Measurements from ENCODE around the gene DENR. TPM values are rescaled to one million over a fixed set of nuclear protein-coding genes. Genes with fewer than 3 reads are reported as not detected.

The DENR gene
- total RNA-seq, 1 donor = 60.6 TPM

- DNase-seq (ENCODE audit: low read depth) = no peak
- H3K4me3 ChIP-seq (ENCODE audit: low read depth, low read length) = peak overlapping the region; percentile 98
- no peak for TF ChIP-seq CTCF (IDR thresholded peaks at IDR 0.05; ENCODE audit: insufficient read depth, low read length)
Observed at GRCh38 chr12:122753319-122753650, 661 bp downstream of the DENR start.

DNA sequence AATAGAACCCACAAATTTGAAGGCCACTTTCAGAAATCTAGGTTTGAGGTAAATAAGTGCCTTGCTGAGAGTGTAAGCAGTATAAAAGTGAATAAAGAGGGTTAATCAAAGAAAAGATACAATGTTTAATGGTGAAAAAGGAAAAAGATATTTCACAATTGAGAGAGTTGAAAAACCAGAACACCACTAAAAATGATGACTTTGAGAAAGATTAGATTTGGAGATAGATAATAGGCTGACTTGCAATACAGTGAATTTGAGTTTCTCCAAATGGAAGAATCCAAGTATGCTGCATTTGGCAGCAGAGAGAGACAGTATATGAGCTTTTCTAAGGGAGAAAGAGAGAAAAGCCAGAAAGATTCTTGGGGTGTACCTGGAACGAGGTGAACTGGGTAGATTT is 2.2 kb downstream of the DENR start:
- no peak overlapping the region for H3K4me3 ChIP-seq (ENCODE audit: low read depth, low read length)
- no peak for DNase-seq (ENCODE audit: low read depth)
- no peak for TF ChIP-seq CTCF (IDR thresholded peaks at IDR 0.05; ENCODE audit: insufficient read depth, low read length)

GRCh38 chr12:122757568-122757967 is 4.9 kb downstream of the DENR start:
- DNase-seq (ENCODE audit: low read depth) = no peak
- TF ChIP-seq CTCF (IDR thresholded peaks at IDR 0.05; ENCODE audit: insufficient read depth, low read length) = no peak
- H3K4me3 ChIP-seq (ENCODE audit: low read depth, low read length) = no peak overlapping the region

DNA sequence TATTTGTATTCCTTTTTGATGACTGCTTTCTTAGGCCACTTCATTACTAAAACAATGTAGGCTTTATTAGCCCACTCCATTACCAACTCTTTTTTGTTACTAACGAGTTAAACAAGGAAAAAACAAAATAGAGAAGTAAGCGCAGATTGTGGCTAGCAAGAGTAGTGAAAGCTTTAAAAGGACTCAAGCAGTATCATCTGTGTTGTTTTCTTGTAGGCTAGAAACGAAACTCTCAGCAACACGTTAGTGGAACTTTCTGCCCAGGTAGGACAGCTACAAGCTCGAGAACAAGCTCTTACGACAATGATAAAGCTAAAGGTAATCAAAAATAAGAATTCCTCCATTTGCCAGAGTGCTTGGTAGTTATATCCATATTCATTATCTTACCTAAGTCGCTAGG is 32.9 kb downstream of the DENR start:
- no peak for DNase-seq (ENCODE audit: low read depth)
- H3K4me3 ChIP-seq (ENCODE audit: low read depth, low read length) = no peak overlapping the region
- no peak for TF ChIP-seq CTCF (IDR thresholded peaks at IDR 0.05; ENCODE audit: insufficient read depth, low read length)

DNA sequence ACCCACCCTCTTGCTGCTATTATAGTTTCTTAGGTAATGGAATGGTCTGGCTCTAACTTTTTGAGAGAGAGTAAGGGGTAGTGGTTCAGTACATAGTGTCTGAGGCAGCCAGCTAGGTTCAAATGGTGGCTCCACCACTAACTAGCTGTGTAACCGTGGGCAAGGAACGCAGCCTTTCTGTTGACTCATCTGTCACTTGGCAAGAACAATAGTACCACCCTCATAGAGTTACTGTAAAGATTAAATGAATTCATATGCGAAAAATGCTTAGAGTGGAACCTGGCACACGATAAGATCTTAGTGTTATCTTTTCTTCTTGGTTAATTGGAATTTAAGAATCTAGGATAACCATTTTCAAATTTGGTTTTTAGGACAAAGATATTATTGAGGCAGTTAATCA is 35.8 kb downstream of the DENR start:
- no peak overlapping the region for H3K4me3 ChIP-seq (ENCODE audit: low read depth, low read length)
- DNase-seq (ENCODE audit: low read depth) = peak; percentile 68
- TF ChIP-seq CTCF (IDR thresholded peaks at IDR 0.05; ENCODE audit: insufficient read depth, low read length) = no peak

DNA sequence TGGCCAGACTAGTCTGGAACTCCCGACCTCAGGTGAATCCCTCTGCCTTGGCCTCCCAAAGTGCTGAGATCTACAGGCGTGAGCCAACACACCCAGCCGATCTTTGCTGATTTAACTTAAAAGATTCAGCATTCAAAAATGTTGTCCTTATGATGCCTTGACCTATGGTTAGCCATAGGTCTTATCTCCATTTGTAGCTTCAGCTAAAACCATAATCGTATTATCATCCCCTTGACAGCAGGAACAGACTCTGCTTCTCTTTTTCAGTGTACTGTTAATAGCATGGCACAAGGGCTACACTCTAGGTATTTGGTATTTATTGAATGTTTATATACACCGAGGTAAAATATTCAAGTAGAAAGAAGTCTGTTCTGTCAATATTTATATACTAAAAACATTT is 37.0 kb downstream of the DENR start:
- TF ChIP-seq CTCF (IDR thresholded peaks at IDR 0.05; ENCODE audit: insufficient read depth, low read length) = no peak
- no peak overlapping the region for H3K4me3 ChIP-seq (ENCODE audit: low read depth, low read length)
- no peak for DNase-seq (ENCODE audit: low read depth)

GRCh38 chr12:122790393-122791075 is 37.9 kb downstream of the DENR start:
- TF ChIP-seq CTCF (IDR thresholded peaks at IDR 0.05; ENCODE audit: insufficient read depth, low read length) = no peak
- no peak overlapping the region for H3K4me3 ChIP-seq (ENCODE audit: low read depth, low read length)
- no peak for DNase-seq (ENCODE audit: low read depth)

Data from fibroblast of the aortic adventitia (primary cell).